Melanocyte of skin (primary cell): Measurements from ENCODE around the gene ZNF544. TPM values are rescaled to one million over a fixed set of nuclear protein-coding genes. Genes with fewer than 3 reads are reported as not detected.

Experiments used
- total RNA-seq, 2 donors: library from RNA; depleted of rRNA; stranded (reverse); fragments of >200 nt; gene quantifications; 2 replicates each; pipeline ENCODE4 v1.2.3, GENCODE V29; 2012

The ZNF544 gene
- total RNA-seq, result 10 to 100 TPM; 24.4 to 32.3 TPM

GRCh38 chr19:58228585-58229254 is at the start of gene ZNF544:
ZNF544 (plus strand) TSS chr19:58228914; CDS start chr19:58244024, 15,110 bp downstream.

GRCh38 chr19:58182989-58183816 is 45.5 kb upstream of the ZNF544 start, which contains the start of gene ZNF274:
ZNF274 (plus strand) TSS chr19:58183061; CDS start chr19:58183966, 905 bp downstream.

GRCh38 chr19:58278541-58279041 is 49.9 kb downstream of the ZNF544 start, which contains the start of gene ZNF8:
ZNF8 (plus strand) TSS chr19:58278955; CDS start chr19:58279082, 127 bp downstream.

GRCh38 chr19:58305065-58305931 is 76.6 kb downstream of the ZNF544 start, which contains the start of gene ERVK3-1:
ERVK3-1 (plus strand) TSS chr19:58305377; CDS start chr19:58312169, 6,792 bp downstream.

Other genes starting within 250 kb of the ZNF544 start
- 10 to 100 TPM in 1 of 2 donors, 1 to 10 TPM in 1; 7.7 to 16.5 TPM for gene ZNF606, start 226.1 kb upstream of the ZNF544 start, total RNA-seq
- gene ZSCAN1, start 194.9 kb upstream of the ZNF544 start, total RNA-seq, result not detected
- 1 to 10 TPM; 2.7 to 3.4 TPM for gene ZNF135, start 169.6 kb upstream of the ZNF544 start, total RNA-seq
- 10 to 100 TPM; 16.0 to 22.7 TPM for gene ZSCAN18, start 130.7 kb upstream of the ZNF544 start, total RNA-seq
- gene ZNF329, start 78.1 kb upstream of the ZNF544 start, total RNA-seq, result 1 to 10 TPM; 8.0 to 8.3 TPM
- gene ZNF274, start 45.9 kb upstream of the ZNF544 start, total RNA-seq, result 10 to 100 TPM; 21.7 to 26.0 TPM
- 1 to 10 TPM; 3.8 to 5.3 TPM for gene ZNF8, start 50.0 kb downstream of the ZNF544 start, total RNA-seq
- 10 to 100 TPM; 27.5 to 51.3 TPM for gene ERVK3-1, start 76.5 kb downstream of the ZNF544 start, total RNA-seq
- gene ZSCAN22, start 98.1 kb downstream of the ZNF544 start, total RNA-seq, result 1 to 10 TPM; 4.1 to 5.0 TPM
- 1 to 10 TPM; 1.7 to 7.0 TPM for gene A1BG, start 124.6 kb downstream of the ZNF544 start, total RNA-seq
- 1 to 10 TPM in 1 of 2 donors, under 1 TPM in 1; 0.67 to 1.0 TPM for gene ZNF497, start 133.8 kb downstream of the ZNF544 start, total RNA-seq
- gene ZNF837, start 152.1 kb downstream of the ZNF544 start, total RNA-seq, result 1 to 10 TPM; 1.7 to 3.8 TPM
- 1,000 to 10,000 TPM in 1 of 2 donors, 100 to 1,000 TPM in 1; 673 to 1,376 TPM for gene RPS5, start 158.4 kb downstream of the ZNF544 start, total RNA-seq
- under 1 TPM in 1 of 2 donors, not detected in 1; 0.33 TPM for gene RNF225, start 166.7 kb downstream of the ZNF544 start, total RNA-seq
- gene ZNF584, start 179.7 kb downstream of the ZNF544 start, total RNA-seq, result 10 to 100 TPM; 14.8 to 16.7 TPM
- 1 to 10 TPM; 7.6 to 8.7 TPM for gene ZNF132, start 211.2 kb downstream of the ZNF544 start, total RNA-seq
- 10 to 100 TPM; 12.7 to 13.8 TPM for gene ZNF324B, start 222.7 kb downstream of the ZNF544 start, total RNA-seq
- gene ZNF324, start 238.2 kb downstream of the ZNF544 start, total RNA-seq, result 10 to 100 TPM; 16.0 to 18.2 TPM
- gene ZNF446, start 247.4 kb downstream of the ZNF544 start, total RNA-seq, result 1 to 10 TPM; 5.7 to 7.9 TPM